LNCaP clone FGC (cell line): ENCODE data around the gene FOXE1.

ENCODE experiments used
- DNase-seq: peaks from one replicate; pipeline ENCODE4 v3.0.0-alpha.2; 2011; ENCODE audit warnings: low read depth
- H3K4me3 ChIP-seq: 2 replicates; pipeline ENCODE4 v1.5.1; 2011; ENCODE audit warnings: mild to moderate bottlenecking, low read depth, low read length, control low read depth
- TF ChIP-seq, protein P1 (sequence below): IDR thresholded peaks from 2 replicates; pipeline ENCODE4 v1.5.1; 2012; ENCODE audit warnings: mild to moderate bottlenecking; ENCODE audit not compliant: control insufficient read depth, insufficient read depth; ENCODE audit errors: extremely low read depth

The FOXE1 gene

DNA sequence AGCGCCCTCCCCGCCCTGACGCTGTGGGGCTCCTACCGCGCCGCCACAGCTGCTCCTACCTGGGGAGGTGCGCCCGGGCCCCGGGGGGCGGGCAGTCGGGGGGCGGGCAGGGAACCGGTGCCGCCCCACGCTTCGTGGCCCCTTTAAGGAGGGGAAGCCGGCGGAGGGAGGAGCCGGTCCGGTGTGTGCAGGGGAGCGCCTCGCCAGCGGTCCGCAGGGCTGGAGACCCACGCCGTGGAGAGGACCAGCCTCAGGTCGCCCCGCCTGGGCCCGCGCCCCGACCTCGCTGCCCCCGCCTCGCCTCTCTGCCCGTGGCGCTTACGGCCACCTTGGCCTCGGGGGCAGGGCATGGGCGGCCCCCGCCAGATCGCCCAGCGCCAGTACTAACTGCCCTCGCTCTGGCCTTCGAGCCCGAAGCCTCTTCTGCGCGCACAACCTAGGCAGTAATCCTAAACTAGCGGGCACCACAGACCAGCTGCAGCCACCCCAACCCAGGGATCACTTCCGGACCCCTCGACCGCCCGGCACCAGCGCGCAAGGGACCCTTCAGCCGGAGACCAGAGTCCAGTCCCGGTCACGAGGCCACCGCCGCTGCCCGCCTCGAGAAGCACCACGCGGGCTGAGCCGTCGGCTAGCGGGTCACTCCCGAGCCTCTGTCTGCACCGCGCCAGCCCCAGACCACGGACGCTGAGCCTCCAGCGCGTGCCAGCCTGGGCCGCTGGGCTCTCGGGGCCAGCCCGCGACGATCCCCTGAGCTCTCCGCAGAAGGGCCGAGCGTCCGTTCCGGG is at the start of gene FOXE1:
Gene FOXE1, plus strand, starts transcription at position 171 of the 788 bp plus-strand sequence. CDS start 689 bp downstream, outside the sequence.
- DNase-seq, result no peak
- TF ChIP-seq, protein P1, sequence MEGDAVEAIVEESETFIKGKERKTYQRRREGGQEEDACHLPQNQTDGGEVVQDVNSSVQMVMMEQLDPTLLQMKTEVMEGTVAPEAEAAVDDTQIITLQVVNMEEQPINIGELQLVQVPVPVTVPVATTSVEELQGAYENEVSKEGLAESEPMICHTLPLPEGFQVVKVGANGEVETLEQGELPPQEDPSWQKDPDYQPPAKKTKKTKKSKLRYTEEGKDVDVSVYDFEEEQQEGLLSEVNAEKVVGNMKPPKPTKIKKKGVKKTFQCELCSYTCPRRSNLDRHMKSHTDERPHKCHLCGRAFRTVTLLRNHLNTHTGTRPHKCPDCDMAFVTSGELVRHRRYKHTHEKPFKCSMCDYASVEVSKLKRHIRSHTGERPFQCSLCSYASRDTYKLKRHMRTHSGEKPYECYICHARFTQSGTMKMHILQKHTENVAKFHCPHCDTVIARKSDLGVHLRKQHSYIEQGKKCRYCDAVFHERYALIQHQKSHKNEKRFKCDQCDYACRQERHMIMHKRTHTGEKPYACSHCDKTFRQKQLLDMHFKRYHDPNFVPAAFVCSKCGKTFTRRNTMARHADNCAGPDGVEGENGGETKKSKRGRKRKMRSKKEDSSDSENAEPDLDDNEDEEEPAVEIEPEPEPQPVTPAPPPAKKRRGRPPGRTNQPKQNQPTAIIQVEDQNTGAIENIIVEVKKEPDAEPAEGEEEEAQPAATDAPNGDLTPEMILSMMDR, result no peak
- no peak within 1 kb of the TSS for H3K4me3 ChIP-seq

DNA sequence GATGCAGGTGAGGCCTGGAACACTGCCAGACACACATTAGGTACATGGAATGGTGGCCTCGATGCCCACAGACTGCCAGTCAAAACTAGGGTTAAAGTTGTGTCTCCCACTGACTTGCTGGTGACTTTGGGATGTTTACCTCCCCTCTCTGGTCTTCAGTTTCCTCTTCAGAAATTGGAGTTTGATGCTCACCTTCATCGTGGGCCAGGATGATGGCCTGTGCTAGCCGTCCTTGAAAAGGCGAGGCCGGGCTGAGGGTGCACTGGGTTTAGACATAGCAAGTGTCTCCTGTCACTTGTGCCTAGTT is 49.0 kb upstream of the FOXE1 start:
- DNase-seq, result no peak
- TF ChIP-seq, protein P1, result no peak
- H3K4me3 ChIP-seq, result peak overlapping the region; percentile 52

DNA sequence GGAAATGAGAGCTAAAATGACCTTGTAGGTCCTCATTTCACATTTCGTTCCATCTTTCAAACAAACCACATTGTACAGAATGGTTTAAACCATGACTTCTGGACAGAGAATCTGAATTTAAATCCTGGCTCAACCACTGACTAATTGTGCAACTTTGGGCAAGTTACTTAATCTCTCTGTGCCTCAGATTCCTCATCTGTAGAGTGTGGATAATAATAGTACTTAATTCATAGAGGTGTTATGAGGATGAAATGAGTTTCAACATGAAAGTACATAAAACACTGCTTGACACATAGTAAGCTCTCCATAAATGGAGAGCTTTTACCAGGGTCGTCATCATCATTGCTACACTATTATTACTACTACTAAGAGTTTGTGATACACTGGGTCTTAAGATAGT is 46.3 kb upstream of the FOXE1 start:
- no peak overlapping the region for H3K4me3 ChIP-seq
- TF ChIP-seq, protein P1, result no peak
- no peak for DNase-seq

DNA sequence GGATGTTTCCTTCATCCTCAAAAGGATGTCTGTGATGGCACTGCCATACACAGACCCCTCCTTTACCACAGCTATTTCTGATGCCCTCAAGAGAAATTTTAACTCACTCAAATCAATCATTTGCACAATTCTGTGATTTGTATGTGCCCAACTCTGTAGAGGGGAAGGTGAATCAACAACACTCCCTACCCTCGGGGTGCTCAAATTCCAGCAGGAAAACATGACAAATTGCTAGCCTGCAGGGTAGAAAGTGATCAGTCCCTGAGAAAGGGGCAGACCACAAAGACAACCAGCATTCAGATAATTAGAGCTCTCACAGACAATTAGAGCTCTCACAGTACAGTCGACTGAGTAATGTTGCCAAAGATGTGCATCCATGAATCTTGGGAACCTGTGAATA is 45.3 kb upstream of the FOXE1 start:
- DNase-seq, result no peak
- TF ChIP-seq, protein P1, result no peak
- H3K4me3 ChIP-seq, result no peak overlapping the region

DNA sequence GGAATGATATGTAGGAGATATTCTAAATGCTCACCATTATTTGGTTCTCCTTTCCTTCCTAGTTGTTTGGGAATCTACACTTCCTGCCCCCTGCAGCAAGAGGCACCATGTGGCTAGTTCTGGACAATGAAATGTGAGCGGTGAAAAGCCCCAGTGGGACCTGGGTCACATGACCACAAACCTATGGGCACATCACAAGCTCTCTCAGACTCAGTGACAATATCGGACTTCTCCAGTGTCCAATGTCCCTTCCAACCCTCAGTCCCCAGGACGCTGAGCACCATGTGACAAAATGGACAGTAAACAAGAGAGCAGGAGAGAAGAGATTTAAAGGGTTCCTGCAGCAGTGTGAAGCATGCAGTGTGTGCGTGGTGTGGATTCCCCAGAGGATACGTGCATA is 44.6 kb upstream of the FOXE1 start:
- TF ChIP-seq, protein P1, result no peak
- H3K4me3 ChIP-seq, result no peak overlapping the region
- DNase-seq, result no peak

DNA sequence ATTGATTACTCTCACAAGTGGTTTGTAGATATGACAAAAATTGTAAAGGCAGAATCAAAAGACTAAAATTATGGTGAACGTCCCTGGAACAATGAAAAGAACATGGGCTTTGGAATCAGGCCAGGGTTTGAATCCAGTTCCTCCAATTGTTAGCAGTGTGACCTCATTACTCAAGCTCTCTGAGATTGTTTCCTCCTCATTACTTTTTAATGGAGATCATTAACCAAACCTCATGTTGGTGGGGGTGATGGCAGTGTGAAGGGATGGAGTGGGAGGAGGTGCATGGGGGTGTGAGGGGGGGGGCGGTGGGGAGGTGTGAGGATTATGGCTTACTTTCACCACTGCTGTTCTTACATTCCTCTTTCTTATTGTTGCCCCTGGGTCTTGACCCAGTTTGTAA is 44.1 kb upstream of the FOXE1 start:
- TF ChIP-seq, protein P1, result no peak
- H3K4me3 ChIP-seq, result no peak overlapping the region
- no peak for DNase-seq
